Measurements from ENCODE around the gene SDR39U1. TPM values are rescaled to one million over a fixed set of nuclear protein-coding genes. Genes with fewer than 3 reads are reported as not detected.
A peak's percentile ranks its signal among the peaks of the same experiment; 100 is the strongest.

The SDR39U1 gene
- total RNA-seq, 3 donors from 2014 or later, result 43.3 to 64.1 (median 47.1) TPM

GRCh38 chr14:24439257-24439656 is 3.3 kb downstream of the SDR39U1 start:
- H3K36me3 ChIP-seq (ENCODE audit: low read depth), result no peaks in the 10 kb centered on the region
- no peak for DNase-seq
- peaks cover 23% of the 10 kb centered on the region for H3K4me1 ChIP-seq (ENCODE audit: low read depth)
- ATAC-seq, result no peak
- no peak overlapping the region for H3K4me3 ChIP-seq
- intact Hi-C loops (cut with DNase I, micrococcal nuclease), result loop anchor here in 1 of 2 donors (5.0 kb wide), 1 partner anchor 107 kb away; no protein-coding TSS in a partner anchor
- TF ChIP-seq, protein P1, sequence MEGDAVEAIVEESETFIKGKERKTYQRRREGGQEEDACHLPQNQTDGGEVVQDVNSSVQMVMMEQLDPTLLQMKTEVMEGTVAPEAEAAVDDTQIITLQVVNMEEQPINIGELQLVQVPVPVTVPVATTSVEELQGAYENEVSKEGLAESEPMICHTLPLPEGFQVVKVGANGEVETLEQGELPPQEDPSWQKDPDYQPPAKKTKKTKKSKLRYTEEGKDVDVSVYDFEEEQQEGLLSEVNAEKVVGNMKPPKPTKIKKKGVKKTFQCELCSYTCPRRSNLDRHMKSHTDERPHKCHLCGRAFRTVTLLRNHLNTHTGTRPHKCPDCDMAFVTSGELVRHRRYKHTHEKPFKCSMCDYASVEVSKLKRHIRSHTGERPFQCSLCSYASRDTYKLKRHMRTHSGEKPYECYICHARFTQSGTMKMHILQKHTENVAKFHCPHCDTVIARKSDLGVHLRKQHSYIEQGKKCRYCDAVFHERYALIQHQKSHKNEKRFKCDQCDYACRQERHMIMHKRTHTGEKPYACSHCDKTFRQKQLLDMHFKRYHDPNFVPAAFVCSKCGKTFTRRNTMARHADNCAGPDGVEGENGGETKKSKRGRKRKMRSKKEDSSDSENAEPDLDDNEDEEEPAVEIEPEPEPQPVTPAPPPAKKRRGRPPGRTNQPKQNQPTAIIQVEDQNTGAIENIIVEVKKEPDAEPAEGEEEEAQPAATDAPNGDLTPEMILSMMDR (IDR thresholded peaks at IDR 0.05), result no peak
- H3K9me3 ChIP-seq, result no peaks in the 10 kb centered on the region

GRCh38 chr14:24438223-24439097 is 4.1 kb downstream of the SDR39U1 start:
- H3K4me3 ChIP-seq, result no peak overlapping the region
- DNase-seq, result no peak
- H3K36me3 ChIP-seq (ENCODE audit: low read depth), result no peaks in the 10 kb centered on the region
- TF ChIP-seq, protein P1 (IDR thresholded peaks at IDR 0.05), result no peak
- no peaks in the 10 kb centered on the region for H3K9me3 ChIP-seq
- intact Hi-C loops (cut with DNase I, micrococcal nuclease), result loop anchor here in 1 of 2 donors (5.0 kb wide), 1 partner anchor 106 kb away; no protein-coding TSS in a partner anchor
- H3K4me1 ChIP-seq (ENCODE audit: low read depth), result peaks cover 22% of the 10 kb centered on the region
- ATAC-seq, result no peak

DNA sequence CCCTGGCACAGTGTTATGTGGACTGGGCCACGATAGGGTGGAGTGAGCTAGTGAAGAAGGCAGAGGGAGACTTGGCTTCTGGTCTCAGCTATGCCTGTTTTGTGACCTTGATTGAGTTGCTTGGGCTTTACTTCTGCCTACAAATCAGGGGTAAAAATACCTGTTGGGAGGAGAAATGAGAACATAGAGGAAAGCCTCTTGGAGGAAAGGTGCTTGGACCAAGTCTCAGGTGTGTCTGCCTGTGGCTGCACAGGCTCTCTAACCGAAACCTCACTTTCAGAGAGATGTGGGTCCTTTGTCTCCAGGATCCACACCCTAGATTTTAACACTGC is 4.9 kb downstream of the SDR39U1 start:
- intact Hi-C loops (cut with DNase I, micrococcal nuclease), result loop anchor here in 1 of 2 donors (5.0 kb wide), 1 partner anchor 105 kb away; no protein-coding TSS in a partner anchor
- Histone ChIP-seq H3K4me1 (ENCODE audit: low read depth) (peaks cover 19% of the 10 kb centered on the region), H3K9me3 (no peaks in the 10 kb centered on the region), H3K4me3 (no peak overlapping the region), H3K36me3 (ENCODE audit: low read depth) (no peaks in the 10 kb centered on the region)
- no peak for ATAC-seq
- DNase-seq, result no peak
- TF ChIP-seq, protein P1 (IDR thresholded peaks at IDR 0.05), result no peak

DNA sequence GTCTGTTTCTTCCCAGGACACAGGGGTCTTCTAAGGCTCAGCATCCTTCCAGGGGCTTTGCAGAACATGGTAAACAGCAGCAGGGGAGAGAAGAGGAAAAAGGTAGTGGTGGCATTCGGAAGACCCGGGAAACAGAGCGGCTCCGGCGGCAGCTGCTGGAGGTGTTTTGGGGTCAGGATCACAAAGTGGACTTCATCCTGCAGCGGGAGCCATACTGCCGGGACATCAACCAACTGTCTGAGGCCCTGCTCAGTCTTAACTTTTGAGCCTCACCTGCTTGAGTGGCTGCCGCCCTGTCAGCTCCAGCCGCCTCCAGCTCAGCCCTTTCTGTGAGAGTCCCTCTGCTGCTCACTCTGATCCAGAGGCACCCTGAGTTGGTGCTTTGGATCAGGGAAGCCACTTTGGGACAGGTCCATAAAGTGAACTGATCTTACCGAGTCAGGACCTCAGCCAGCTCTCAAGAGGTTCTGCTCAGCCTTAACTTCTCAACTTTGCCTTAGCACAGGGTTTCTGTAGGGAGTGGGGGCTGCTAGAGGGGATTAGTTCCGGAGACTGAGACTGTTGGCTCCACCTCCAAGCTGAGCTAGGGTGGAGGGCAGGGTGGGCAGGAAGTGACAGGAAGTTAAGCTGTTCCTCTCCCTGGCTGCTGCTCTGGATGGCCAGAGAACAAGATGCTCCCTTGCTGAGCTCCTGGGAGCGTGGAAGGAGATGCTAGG is 5.4 kb downstream of the SDR39U1 start:
- H3K4me3 ChIP-seq, result no peak overlapping the region
- DNase-seq, result peak in 1 of 3 donors; percentile 37
- H3K4me1 ChIP-seq (ENCODE audit: low read depth), result peaks cover 21% of the 10 kb centered on the region

DNA sequence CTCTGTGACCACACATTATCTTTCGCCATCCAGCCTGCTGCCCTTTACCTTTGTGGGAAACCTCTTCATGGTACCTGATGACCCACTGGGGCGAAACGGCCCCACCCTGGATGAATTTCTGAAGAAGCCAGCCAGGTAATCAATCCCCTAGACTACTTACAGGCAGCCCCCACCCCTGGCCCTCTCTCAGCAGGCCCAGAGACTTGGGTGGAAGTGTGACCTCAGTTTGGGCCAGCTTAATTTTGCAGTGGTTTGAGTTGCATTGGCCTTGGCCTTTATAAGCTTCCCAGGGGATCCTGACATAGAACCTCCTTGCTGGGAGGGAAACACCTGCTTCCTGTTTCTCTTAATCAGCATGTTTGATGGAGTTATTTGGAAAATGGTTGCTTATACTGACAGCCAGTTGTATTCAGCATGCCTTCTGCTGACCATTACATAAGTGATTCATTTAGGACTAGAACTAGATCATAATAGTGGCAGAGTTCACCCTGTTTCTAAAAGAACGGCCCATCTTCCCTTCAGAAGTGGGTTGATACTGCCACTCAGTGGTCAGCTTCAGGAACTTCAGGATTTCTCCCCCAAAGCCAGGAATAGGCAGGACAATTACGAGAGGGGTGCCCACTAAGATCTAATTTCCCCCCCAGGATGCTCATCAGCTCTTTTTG is 6.1 kb downstream of the SDR39U1 start:
- Histone ChIP-seq H3K9me3 (no peaks in the 10 kb centered on the region), H3K4me3 (no peak overlapping the region), H3K36me3 (ENCODE audit: low read depth) (no peaks in the 10 kb centered on the region), H3K4me1 (ENCODE audit: low read depth) (peaks cover 23% of the 10 kb centered on the region)
- intact Hi-C loops (cut with DNase I, micrococcal nuclease), result loop anchor here in 1 of 2 donors (5.0 kb wide), 1 partner anchor 104 kb away; no protein-coding TSS in a partner anchor
- DNase-seq (peak in 2 of 3 donors; percentile 34 to 51), ATAC-seq (peak; percentile 64)
- TF ChIP-seq, protein P1 (IDR thresholded peaks at IDR 0.05), result peak; percentile 47

More for the DNA sequence above, 5.4 kb downstream of the SDR39U1 start:
- TF ChIP-seq, protein P1 (IDR thresholded peaks at IDR 0.05), result no peak
- ATAC-seq, result no peak
- Histone ChIP-seq H3K9me3 (no peaks in the 10 kb centered on the region), H3K36me3 (ENCODE audit: low read depth) (no peaks in the 10 kb centered on the region)
- intact Hi-C loops (cut with DNase I, micrococcal nuclease), result loop anchor here in 1 of 2 donors (5.0 kb wide), 1 partner anchor 105 kb away; no protein-coding TSS in a partner anchor

All from mucosa of descending colon (tissue), 3 donors.